ENCODE measurements around the gene B4GALT1. TPM values are rescaled to one million over a fixed set of nuclear protein-coding genes. Genes with fewer than 3 reads are reported as not detected.
A peak's percentile ranks its signal among the peaks of the same experiment; 100 is the strongest.

The B4GALT1 gene
- total RNA-seq, 2 experiments from 2014 or later = 12.8 to 38.7 TPM

- Histone ChIP-seq H4K20me1 (ENCODE audit: insufficient read depth, low read length) (peaks cover 14% of the 10 kb centered on the region; the same call in 1 of the 2 replicates), H3K27ac (ENCODE audit: low read depth, low read length, poor library complexity, severe bottlenecking) (peak overlapping the region; percentile 86), H3K36me3 (ENCODE audit: insufficient read depth, low read length) (no peaks in the 10 kb centered on the region), H3K4me1 (ENCODE audit: insufficient read depth, low read length, poor library complexity, severe bottlenecking) (peaks cover 83% of the 10 kb centered on the region), H3K9me2 (ENCODE audit: insufficient read depth, low read length) (no peaks in the 10 kb centered on the region), H3K9me3 (ENCODE audit: low read length) (no peaks in the 10 kb centered on the region), H3K79me2 (ENCODE audit: insufficient read depth, low read depth, low read length) (peaks cover 98% of the 10 kb centered on the region), H3K4me3 (ENCODE audit: low read depth, low read length, poor library complexity, severe bottlenecking) (peak overlapping the region; percentile 58), H3K4me2 (ENCODE audit: low read length) (peak overlapping the region; percentile 97), H2AFZ (ENCODE audit: low read length) (no peak overlapping the region; the same call in 1 of the 2 replicates)
- ChIA-PET POLR2A (interaction anchor here (0.6 to 3.2 kb wide), 10 partner anchors 8 to 755 kb away, joined by 3 to 15 read pairs (median 3); no protein-coding TSS in a partner anchor), CTCF (ENCODE audit: unreplicated experiment) (no interaction called here)
- intact Hi-C loops (cut with micrococcal nuclease; ENCODE audit: unreplicated experiment) = loop anchor here (1.0 to 10.0 kb wide), 2 partner anchors 8 to 135 kb away; partner anchors contain the start of genes B4GALT1 and NFX1
- no TSS peak for BruUV-seq (replicated peaks)
- TF ChIP-seq, protein P1, sequence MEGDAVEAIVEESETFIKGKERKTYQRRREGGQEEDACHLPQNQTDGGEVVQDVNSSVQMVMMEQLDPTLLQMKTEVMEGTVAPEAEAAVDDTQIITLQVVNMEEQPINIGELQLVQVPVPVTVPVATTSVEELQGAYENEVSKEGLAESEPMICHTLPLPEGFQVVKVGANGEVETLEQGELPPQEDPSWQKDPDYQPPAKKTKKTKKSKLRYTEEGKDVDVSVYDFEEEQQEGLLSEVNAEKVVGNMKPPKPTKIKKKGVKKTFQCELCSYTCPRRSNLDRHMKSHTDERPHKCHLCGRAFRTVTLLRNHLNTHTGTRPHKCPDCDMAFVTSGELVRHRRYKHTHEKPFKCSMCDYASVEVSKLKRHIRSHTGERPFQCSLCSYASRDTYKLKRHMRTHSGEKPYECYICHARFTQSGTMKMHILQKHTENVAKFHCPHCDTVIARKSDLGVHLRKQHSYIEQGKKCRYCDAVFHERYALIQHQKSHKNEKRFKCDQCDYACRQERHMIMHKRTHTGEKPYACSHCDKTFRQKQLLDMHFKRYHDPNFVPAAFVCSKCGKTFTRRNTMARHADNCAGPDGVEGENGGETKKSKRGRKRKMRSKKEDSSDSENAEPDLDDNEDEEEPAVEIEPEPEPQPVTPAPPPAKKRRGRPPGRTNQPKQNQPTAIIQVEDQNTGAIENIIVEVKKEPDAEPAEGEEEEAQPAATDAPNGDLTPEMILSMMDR (conservative IDR thresholded peaks at IDR 0.05; ENCODE audit: low read length) = no peak
- TF ChIP-seq EZH2phosphoT487 (IDR thresholded peaks at IDR 0.05; ENCODE audit: borderline replicate concordance, low read depth, low read length) = no peak
- DNase-seq (ENCODE audit: low spot score) = peak; percentile 50
Measured at GRCh38 chr9:33159777-33160127, 7.4 kb downstream of the B4GALT1 start.

DNA sequence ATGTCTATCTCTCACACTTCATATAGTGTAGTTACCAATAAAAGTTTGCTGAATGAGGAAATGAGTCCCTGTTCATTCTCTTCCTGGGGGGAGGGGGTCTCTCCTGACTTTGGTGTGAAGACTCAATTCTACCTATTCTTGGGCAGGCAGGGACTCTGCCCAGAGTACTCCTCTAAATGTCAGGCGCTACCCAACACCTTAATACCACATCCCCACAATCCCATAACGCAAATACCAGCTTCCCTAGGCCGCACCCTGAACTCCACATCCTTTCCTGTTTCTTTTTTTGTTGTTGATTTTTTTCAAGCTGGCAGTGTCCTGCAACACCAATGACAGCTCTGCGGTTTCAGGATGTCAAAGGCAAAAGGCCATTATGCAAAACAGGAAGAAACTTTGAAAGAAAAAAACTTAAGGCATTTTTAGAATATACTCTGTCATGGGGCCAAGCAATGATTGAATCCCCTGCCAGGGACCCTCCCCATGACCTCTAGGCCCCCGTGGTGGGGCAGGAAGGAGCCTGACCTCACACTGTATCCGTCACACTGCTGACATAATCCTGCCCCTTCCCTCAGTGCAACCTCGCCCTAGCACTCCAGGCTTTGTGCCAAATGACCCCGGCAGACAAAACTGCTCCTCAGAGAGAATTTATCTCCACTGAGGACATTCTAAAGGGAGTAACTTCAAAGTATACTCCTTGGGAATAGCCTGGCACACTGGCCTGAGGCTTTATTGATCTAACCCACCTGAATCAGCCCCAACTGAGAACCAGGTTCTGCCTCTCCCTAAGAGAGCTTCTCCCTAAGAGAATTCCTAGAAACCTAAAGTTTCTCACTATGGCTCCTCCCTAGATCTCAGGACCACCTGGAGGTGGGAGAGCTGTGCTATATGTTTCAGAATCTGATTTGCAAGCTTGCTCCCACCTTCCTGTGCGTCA, 8.0 kb downstream of the B4GALT1 start:
- POLR2A ChIA-PET = interaction anchor here (0.5 to 3.2 kb wide), 10 partner anchors 8 to 756 kb away, joined by 3 to 15 read pairs (median 4); partner anchors contain the start of gene B4GALT1
- CTCF ChIA-PET (ENCODE audit: unreplicated experiment) = no interaction called here
- peak; percentile 68 for DNase-seq (ENCODE audit: low spot score)

More for the DNA sequence above, 8.0 kb downstream of the B4GALT1 start:
- no peaks in the 10 kb centered on the region for H3K36me3 ChIP-seq (ENCODE audit: insufficient read depth, low read length)
- intact Hi-C loops (cut with micrococcal nuclease; ENCODE audit: unreplicated experiment) = loop anchor here (1.0 to 10.0 kb wide), 2 partner anchors 8 to 136 kb away; partner anchors contain the start of genes B4GALT1 and NFX1
- H3K9me3 ChIP-seq (ENCODE audit: low read length) = no peaks in the 10 kb centered on the region
- H3K79me2 ChIP-seq (ENCODE audit: insufficient read depth, low read depth, low read length) = peaks cover 98% of the 10 kb centered on the region
- H3K4me1 ChIP-seq (ENCODE audit: insufficient read depth, low read length, poor library complexity, severe bottlenecking) = peaks cover 83% of the 10 kb centered on the region
- TF ChIP-seq EZH2phosphoT487 (IDR thresholded peaks at IDR 0.05; ENCODE audit: borderline replicate concordance, low read depth, low read length) = no peak
- TF ChIP-seq, protein P1 (conservative IDR thresholded peaks at IDR 0.05; ENCODE audit: low read length) = no peak
- H3K4me2 ChIP-seq (ENCODE audit: low read length) = peak overlapping the region; percentile 97
- no peaks in the 10 kb centered on the region for H3K9me2 ChIP-seq (ENCODE audit: insufficient read depth, low read length)
- no peak overlapping the region; the same call in 1 of the 2 replicates for H2AFZ ChIP-seq (ENCODE audit: low read length)
- H3K4me3 ChIP-seq (ENCODE audit: low read depth, low read length, poor library complexity, severe bottlenecking) = peak overlapping the region; percentile 58
- peak overlapping the region; percentile 86 for H3K27ac ChIP-seq (ENCODE audit: low read depth, low read length, poor library complexity, severe bottlenecking)
- H4K20me1 ChIP-seq (ENCODE audit: insufficient read depth, low read length) = peaks cover 17% of the 10 kb centered on the region; the same call in 1 of the 2 replicates
- BruUV-seq (replicated peaks) = no TSS peak

Measured in OCI-LY7 (cell line).